Smooth muscle cell (in vitro differentiated cells): Measurements from ENCODE around the gene SLK. TPM values are rescaled to one million over a fixed set of nuclear protein-coding genes. Genes with fewer than 3 reads are reported as not detected.

Experiments used
- DNase-seq: peaks from one replicate; lab custom pipeline; 2025; ENCODE audit not compliant: unreplicated experiment; lab: John Stamatoyannopoulos, UW
- H2AFZ ChIP-seq: fragments of 200-600 bp; sonication (generic); 2 replicates; pipeline ENCODE4 v1.6.0; 2016; ENCODE audit warnings: antibody characterized with exemption, low read depth, mild to moderate bottlenecking
- H3F3A ChIP-seq: fragments of 200-600 bp; sonication (generic); 2 replicates; pipeline ENCODE4 v1.6.0; 2017; ENCODE audit warnings: antibody characterized with exemption, low read depth
- H3K27ac ChIP-seq: fragments of 200-600 bp; sonication (generic); 2 replicates; pipeline ENCODE4 v1.5.1; 2016; ENCODE audit warnings: low read depth, mild to moderate bottlenecking
- H3K27me3 ChIP-seq: fragments of 200-600 bp; sonication (generic); 2 replicates; pipeline ENCODE4 v1.6.1; 2016; ENCODE audit warnings: low read depth, mild to moderate bottlenecking
- H3K36me3 ChIP-seq: fragments of 200-600 bp; sonication (generic); 2 replicates; pipeline ENCODE4 v1.5.1; 2016; ENCODE audit warnings: low read depth
- H3K4me1 ChIP-seq: fragments of 200-600 bp; sonication (generic); 2 replicates; pipeline ENCODE4 v1.5.1; 2016; ENCODE audit warnings: low read depth
- H3K4me2 ChIP-seq: fragments of 200-600 bp; sonication (generic); 2 replicates; pipeline ENCODE4 v1.6.0; 2016; ENCODE audit warnings: mild to moderate bottlenecking
- H3K4me3 ChIP-seq: fragments of 200-600 bp; sonication (generic); 2 replicates; pipeline ENCODE4 v1.5.1; 2016; ENCODE audit warnings: mild to moderate bottlenecking
- H3K79me2 ChIP-seq: fragments of 200-600 bp; sonication (generic); 2 replicates; pipeline ENCODE4 v1.6.0; 2016; ENCODE audit warnings: low read depth, mild to moderate bottlenecking
- H3K9ac ChIP-seq: fragments of 200-600 bp; sonication (generic); 2 replicates; pipeline ENCODE4 v1.6.0; 2016; ENCODE audit warnings: low read depth
- H3K9me3 ChIP-seq: fragments of 200-600 bp; sonication (generic); replicated peaks from 2 replicates; pipeline ENCODE4 v1.5.1; 2016; ENCODE audit warnings: low read depth
- H4K20me1 ChIP-seq: fragments of 200-600 bp; sonication (generic); 2 replicates; pipeline ENCODE4 v1.6.0; 2016; ENCODE audit warnings: low read depth
- CTCF ChIP-seq: fragments of 200-600 bp; sonication (generic); IDR thresholded peaks from 2 replicates; pipeline ENCODE4 v1.5.1; 2017; ENCODE audit warnings: borderline replicate concordance, mild to moderate bottlenecking, antibody characterized with exemption; ENCODE audit not compliant: insufficient read depth, poor library complexity, severe bottlenecking
- WGBS: methylation state at CpG from one replicate; pipeline ENCODE4 v1.1.7; 2016; ENCODE audit warnings: low lambda C conversion rate; 5-methylcytosine and 5-hydroxymethylcytosine counted together
- polyA plus RNA-seq: library from polyadenylated mRNA; unstranded; fragments of >200 nt; fragmentation: Nextera tagmentation; extraction: Ambion mirVana; gene quantifications from 2 replicates; pipeline ENCODE4 v1.2.1, GENCODE V29; 2016
- total RNA-seq: library from RNA; depleted of rRNA; stranded (reverse); fragments of >200 nt; gene quantifications from 2 replicates; pipeline ENCODE4 v1.2.3, GENCODE V29; 2014

Gene SLK
- total and polyA plus RNA-seq, 2 experiments from 2014 or later, result 15.5 to 45.7 TPM

- no peaks in the 10 kb centered on the region for H3K4me1 ChIP-seq
- no peak for DNase-seq
- H3K27me3 ChIP-seq, result no peaks in the 10 kb centered on the region
Measured at GRCh38 chr10:104026762-104027161, 59.8 kb downstream of the SLK start.

GRCh38 chr10:104028146-104028545 is 61.2 kb downstream of the SLK start:
- no peak overlapping the region for H2AFZ ChIP-seq
- H3K4me3 ChIP-seq, result no peak overlapping the region
- H3K36me3 ChIP-seq, result peaks cover 16% of the 10 kb centered on the region
- peaks cover 8% of the 10 kb centered on the region for H4K20me1 ChIP-seq
- H3K79me2 ChIP-seq, result no peaks in the 10 kb centered on the region
- no peak overlapping the region for H3K9ac ChIP-seq
- no peaks in the 10 kb centered on the region for H3K27me3 ChIP-seq
- no peaks in the 10 kb centered on the region for H3F3A ChIP-seq
- no peak overlapping the region for H3K27ac ChIP-seq
- peaks cover 4% of the 10 kb centered on the region for H3K4me1 ChIP-seq
- DNase-seq, result no peak
- H3K4me2 ChIP-seq, result no peak overlapping the region
- TF ChIP-seq CTCF, result peak; percentile 23
- H3K9me3 ChIP-seq, result no peaks in the 10 kb centered on the region
- WGBS, result 88% methylated on average over 6 of the region's 6 CpGs

More at GRCh38 chr10:104026762-104027161, 59.8 kb downstream of the SLK start:
- Histone ChIP-seq H3K79me2 (no peaks in the 10 kb centered on the region), H2AFZ (no peak overlapping the region), H3K4me2 (no peak overlapping the region), H3K27ac (no peak overlapping the region), H3K4me3 (no peak overlapping the region), H3K9ac (no peak overlapping the region), H3K9me3 (no peaks in the 10 kb centered on the region), H3F3A (no peaks in the 10 kb centered on the region), H4K20me1 (peaks cover 8% of the 10 kb centered on the region), H3K36me3 (peaks cover 18% of the 10 kb centered on the region)
- TF ChIP-seq CTCF, result no peak
- WGBS, result 98% methylated on average over 2 of the region's 2 CpGs

- no peak overlapping the region for H3K27ac ChIP-seq
- H3K4me1 ChIP-seq, result peaks cover 4% of the 10 kb centered on the region
- WGBS, result 98% methylated on average over 4 of the region's 4 CpGs
Measured at GRCh38 chr10:104028823-104029520, 62.0 kb downstream of the SLK start.

More at GRCh38 chr10:104028823-104029520, 62.0 kb downstream of the SLK start:
- peaks cover 8% of the 10 kb centered on the region for H4K20me1 ChIP-seq
- TF ChIP-seq CTCF, result no peak
- no peak overlapping the region for H3K4me3 ChIP-seq
- no peak overlapping the region for H3K4me2 ChIP-seq
- no peaks in the 10 kb centered on the region for H3K9me3 ChIP-seq
- H2AFZ ChIP-seq, result no peak overlapping the region
- H3K79me2 ChIP-seq, result no peaks in the 10 kb centered on the region
- H3K36me3 ChIP-seq, result peaks cover 10% of the 10 kb centered on the region
- no peaks in the 10 kb centered on the region for H3F3A ChIP-seq
- DNase-seq, result no peak
- H3K9ac ChIP-seq, result no peak overlapping the region
- H3K27me3 ChIP-seq, result no peaks in the 10 kb centered on the region
